Left ventricle myocardium inferior (tissue), 1 donor: ENCODE measurements around the gene ADAMTS15. TPM values are rescaled to one million over a fixed set of nuclear protein-coding genes. Genes with fewer than 3 reads are reported as not detected.

Source experiments
- DNase-seq: peaks from one replicate; pipeline ENCODE4 v3.0.0-alpha.2; 2020
- H3K27ac ChIP-seq: fragments of 200-600 bp; replicated peaks from 2 replicates; pipeline ENCODE4 v1.8.0; 2021
- H3K27me3 ChIP-seq: fragments of 200-600 bp; 2 replicates; pipeline ENCODE4 v1.8.0; 2021; ENCODE audit warnings: low read depth
- H3K36me3 ChIP-seq: fragments of 200-600 bp; 2 replicates; pipeline ENCODE4 v1.8.0; 2021
- H3K4me1 ChIP-seq: fragments of 200-600 bp; 2 replicates; pipeline ENCODE4 v1.8.0; 2021
- H3K4me3 ChIP-seq: fragments of 200-600 bp; 2 replicates; pipeline ENCODE4 v1.8.0; 2021; ENCODE audit warnings: mild to moderate bottlenecking, moderate library complexity
- H3K9me3 ChIP-seq: fragments of 200-600 bp; replicated peaks from 2 replicates; pipeline ENCODE4 v1.8.0; 2021
- intact Hi-C: fragments of 100-400 bp; cut with micrococcal nuclease; formaldehyde crosslinking; loops from one replicate; pipeline ENCODE4 v1.11.0; 2022
- total RNA-seq: library from RNA; stranded (reverse); fragmentation: NEBNext Ultra II Directional; extraction: Animal tissue kit (Norgen Biotek cat#: 25700); gene quantifications from one replicate; pipeline ENCODE4 v1.2.1, GENCODE V29; 2021
- TF ChIP-seq, protein P1 (sequence below): fragments of 200-600 bp; IDR thresholded peaks from 2 replicates; pipeline ENCODE4 v1.8.0; 2021; ENCODE audit warnings: antibody characterized with exemption, mild to moderate bottlenecking, borderline replicate concordance
- donor health status: DM: no; HTN: yes; CAD: no; lungs with severe emphysema.

The ADAMTS15 gene
- total RNA-seq, 1 donor from 2014 or later, result 22.9 TPM

DNA sequence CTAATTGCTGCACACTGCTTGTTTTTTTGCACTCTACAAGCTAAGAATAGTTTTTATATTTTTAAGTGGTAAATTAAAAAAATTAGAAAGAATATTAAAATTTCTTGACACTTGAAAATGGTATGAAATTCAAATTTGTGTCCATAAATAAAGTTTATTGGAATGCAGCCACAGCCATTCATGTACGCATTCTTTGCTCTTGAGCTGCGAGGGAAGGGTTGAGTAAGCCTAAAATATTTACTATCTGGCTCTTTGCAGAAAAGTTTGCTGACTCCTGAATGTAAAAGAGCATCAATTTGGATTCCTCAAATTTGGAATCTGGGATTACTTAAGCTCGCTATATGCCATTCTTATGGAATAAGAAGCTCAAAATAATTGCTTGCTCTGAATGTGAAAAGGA, 16.6 kb upstream of the ADAMTS15 start:
- no peak overlapping the region for H3K4me3 ChIP-seq
- H3K27ac ChIP-seq, result no peak overlapping the region
- DNase-seq, result no peak
- H3K27me3 ChIP-seq, result peaks cover 41% of the 10 kb centered on the region
- peaks cover 33% of the 10 kb centered on the region for H3K4me1 ChIP-seq
- H3K9me3 ChIP-seq, result no peaks in the 10 kb centered on the region
- TF ChIP-seq, protein P1, sequence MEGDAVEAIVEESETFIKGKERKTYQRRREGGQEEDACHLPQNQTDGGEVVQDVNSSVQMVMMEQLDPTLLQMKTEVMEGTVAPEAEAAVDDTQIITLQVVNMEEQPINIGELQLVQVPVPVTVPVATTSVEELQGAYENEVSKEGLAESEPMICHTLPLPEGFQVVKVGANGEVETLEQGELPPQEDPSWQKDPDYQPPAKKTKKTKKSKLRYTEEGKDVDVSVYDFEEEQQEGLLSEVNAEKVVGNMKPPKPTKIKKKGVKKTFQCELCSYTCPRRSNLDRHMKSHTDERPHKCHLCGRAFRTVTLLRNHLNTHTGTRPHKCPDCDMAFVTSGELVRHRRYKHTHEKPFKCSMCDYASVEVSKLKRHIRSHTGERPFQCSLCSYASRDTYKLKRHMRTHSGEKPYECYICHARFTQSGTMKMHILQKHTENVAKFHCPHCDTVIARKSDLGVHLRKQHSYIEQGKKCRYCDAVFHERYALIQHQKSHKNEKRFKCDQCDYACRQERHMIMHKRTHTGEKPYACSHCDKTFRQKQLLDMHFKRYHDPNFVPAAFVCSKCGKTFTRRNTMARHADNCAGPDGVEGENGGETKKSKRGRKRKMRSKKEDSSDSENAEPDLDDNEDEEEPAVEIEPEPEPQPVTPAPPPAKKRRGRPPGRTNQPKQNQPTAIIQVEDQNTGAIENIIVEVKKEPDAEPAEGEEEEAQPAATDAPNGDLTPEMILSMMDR, result no peak
- intact Hi-C loops, result loop anchor here (10.0 kb wide), 2 partner anchors 303 to 463 kb away; no protein-coding TSS in a partner anchor
- no peaks in the 10 kb centered on the region for H3K36me3 ChIP-seq

DNA sequence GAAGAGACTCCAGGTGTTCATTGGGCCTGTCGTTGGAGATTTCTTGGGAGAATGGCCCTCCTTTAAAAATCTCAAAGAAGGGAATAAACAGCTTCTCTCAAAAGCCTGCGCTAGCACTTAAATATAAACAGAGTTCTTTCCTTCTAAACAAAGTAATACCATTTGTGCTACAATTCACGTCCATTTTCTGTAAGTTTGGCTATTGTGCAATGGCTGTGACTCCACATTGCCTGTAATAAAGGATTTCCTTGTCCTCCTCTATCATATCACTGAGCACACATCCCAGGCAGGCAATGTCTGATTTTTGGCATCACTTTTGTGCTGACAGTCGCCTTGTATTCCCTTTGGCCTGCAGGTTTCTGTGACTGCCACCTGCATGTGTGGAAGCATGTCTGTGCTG, 15.1 kb upstream of the ADAMTS15 start:
- DNase-seq, result no peak
- Histone ChIP-seq H3K9me3 (no peaks in the 10 kb centered on the region), H3K36me3 (no peaks in the 10 kb centered on the region), H3K27me3 (peaks cover 26% of the 10 kb centered on the region), H3K4me3 (no peak overlapping the region), H3K4me1 (peaks cover 21% of the 10 kb centered on the region), H3K27ac (no peak overlapping the region)
- TF ChIP-seq, protein P1, result no peak
- intact Hi-C loops, result loop anchor here (10.0 kb wide), 2 partner anchors 301 to 461 kb away; no protein-coding TSS in a partner anchor

DNA sequence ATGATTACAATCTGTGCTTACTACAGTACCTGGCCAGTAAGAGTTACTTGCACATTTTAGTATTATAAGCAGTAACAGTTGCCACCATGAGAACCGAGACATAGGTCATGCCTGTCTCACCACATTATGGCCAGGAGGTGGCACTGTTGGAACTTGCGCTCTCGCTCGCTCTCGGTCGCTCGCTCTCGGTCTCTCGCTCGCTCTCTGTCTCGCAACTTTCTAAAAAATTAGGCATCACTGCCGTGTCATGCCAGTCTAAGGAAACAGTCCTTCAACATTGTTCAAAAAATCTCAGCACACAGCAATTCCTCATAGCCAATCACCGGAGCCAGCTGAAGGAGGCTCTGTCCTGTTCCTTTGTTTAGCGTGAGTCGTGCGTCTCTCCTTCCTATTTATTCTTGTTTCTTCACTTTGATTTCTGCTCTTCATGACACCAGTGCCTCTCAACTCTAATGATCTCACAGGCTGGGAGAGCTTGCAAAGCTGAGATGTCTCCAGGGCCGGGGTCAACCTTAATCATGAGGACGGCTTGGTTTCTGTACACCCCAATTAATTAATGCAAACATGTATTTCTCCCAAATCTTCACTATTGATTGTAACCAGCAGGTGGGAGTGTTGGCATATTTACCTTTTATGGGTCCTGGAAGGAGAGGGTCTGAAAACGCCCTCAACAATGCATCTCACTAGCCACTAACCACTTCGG, 13.8 kb upstream of the ADAMTS15 start:
- peak overlapping the region; percentile 74 for H3K4me3 ChIP-seq
- peak; percentile 68 for DNase-seq
- peaks cover 16% of the 10 kb centered on the region for H3K4me1 ChIP-seq
- H3K9me3 ChIP-seq, result no peaks in the 10 kb centered on the region
- TF ChIP-seq, protein P1, result peak; percentile 78
- peak overlapping the region; percentile 81 for H3K27ac ChIP-seq
- intact Hi-C loops, result loop anchor here (1.0 to 10.0 kb wide), 3 partner anchors 300 to 460 kb away; no protein-coding TSS in a partner anchor
- no peaks in the 10 kb centered on the region for H3K36me3 ChIP-seq
- peaks cover 13% of the 10 kb centered on the region for H3K27me3 ChIP-seq

DNA sequence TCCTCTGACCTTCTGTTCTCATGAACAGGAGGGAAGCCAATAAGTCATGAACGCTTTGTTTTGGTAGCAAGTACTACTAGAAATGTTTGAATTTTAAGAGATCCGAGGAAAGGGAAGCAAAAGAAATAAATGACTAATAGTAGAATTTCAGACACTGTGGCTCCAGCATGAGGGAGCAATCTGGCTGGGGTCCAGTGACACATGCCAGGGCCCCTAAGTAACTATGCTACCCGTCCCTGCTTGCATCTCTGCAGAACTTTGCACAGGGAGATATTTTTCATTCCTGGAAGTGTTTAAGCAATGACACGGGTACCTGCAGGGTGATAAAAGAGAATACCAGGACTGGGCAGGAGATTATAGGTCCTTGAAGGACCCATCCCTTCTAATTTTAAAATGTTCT, 12.8 kb upstream of the ADAMTS15 start:
- no peaks in the 10 kb centered on the region for H3K9me3 ChIP-seq
- intact Hi-C loops, result loop anchor here (10.0 kb wide), 2 partner anchors 299 to 459 kb away; no protein-coding TSS in a partner anchor
- no peaks in the 10 kb centered on the region for H3K36me3 ChIP-seq
- no peak overlapping the region for H3K27ac ChIP-seq
- no peak overlapping the region for H3K4me3 ChIP-seq
- peaks cover 16% of the 10 kb centered on the region for H3K4me1 ChIP-seq
- no peak for DNase-seq
- TF ChIP-seq, protein P1, result no peak
- peaks cover 3% of the 10 kb centered on the region for H3K27me3 ChIP-seq

DNA sequence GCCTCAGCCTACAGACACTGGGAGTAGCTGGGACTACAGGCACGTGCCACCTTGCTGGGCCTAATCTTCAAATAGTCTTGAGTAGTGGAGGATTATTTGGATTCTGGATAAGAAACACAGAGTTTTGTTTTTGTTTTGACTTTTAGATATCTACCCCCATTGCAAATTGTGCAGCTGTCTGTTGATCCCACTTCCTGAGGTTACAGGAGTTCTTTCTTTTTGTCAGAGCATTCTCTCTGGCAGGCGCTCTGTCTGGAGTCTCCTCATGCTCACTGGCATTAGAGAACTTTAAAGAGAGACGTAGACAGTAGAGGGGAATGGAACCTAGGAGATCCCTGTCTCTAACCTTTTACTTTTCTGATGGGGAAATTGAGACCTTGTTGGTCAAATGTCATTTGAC, 12.3 kb upstream of the ADAMTS15 start:
- H3K27ac ChIP-seq, result no peak overlapping the region
- no peak for DNase-seq
- TF ChIP-seq, protein P1, result no peak
- peaks cover 16% of the 10 kb centered on the region for H3K4me1 ChIP-seq
- intact Hi-C loops, result loop anchor here (10.0 kb wide), 2 partner anchors 299 to 459 kb away; no protein-coding TSS in a partner anchor
- no peak overlapping the region for H3K4me3 ChIP-seq
- no peaks in the 10 kb centered on the region for H3K27me3 ChIP-seq
- peaks cover 4% of the 10 kb centered on the region for H3K9me3 ChIP-seq
- no peaks in the 10 kb centered on the region for H3K36me3 ChIP-seq
